HepG2 (cell line): ENCODE results near the gene LRRC15. TPM values are rescaled to one million over a fixed set of nuclear protein-coding genes. Genes with fewer than 3 reads are reported as not detected.

ENCODE experiments used
- FOXO1 ChIP-seq: sonication (generic); formaldehyde crosslinking; IDR thresholded peaks from 2 replicates; pipeline ENCODE4 v1.4.0; 2020; ENCODE audit warnings: missing genetic modification reagents
- MYC ChIP-seq: sonication (generic); formaldehyde crosslinking; IDR thresholded peaks from 2 replicates; pipeline ENCODE4 v1.9.0; 2021; ENCODE audit warnings: missing genetic modification reagents, borderline replicate concordance
- NAIF1 ChIP-seq: sonication (generic); formaldehyde crosslinking; IDR thresholded peaks from 2 replicates; pipeline ENCODE4 v1.5.0; 2020; ENCODE audit warnings: mild to moderate bottlenecking, missing genetic modification reagents, borderline replicate concordance
- NCOA2 ChIP-seq: sonication (generic); formaldehyde crosslinking; IDR thresholded peaks from 2 replicates; pipeline ENCODE4 v1.8.0; 2022; ENCODE audit warnings: inconsistent platforms
- NFKB2 ChIP-seq: sonication (generic); formaldehyde crosslinking; IDR thresholded peaks from 2 replicates; pipeline ENCODE4 v1.4.0; 2020; ENCODE audit warnings: missing genetic modification reagents, borderline replicate concordance
- NONO ChIP-seq, 2 experiments: fragments of 450-650 bp in 1 of 2; sonication (generic) in 1 of 2; formaldehyde crosslinking in 1 of 2; IDR thresholded peaks in 1 of 2; conservative IDR thresholded peaks in 1 of 2; 2 replicates each; pipeline versions ENCODE4 v1.6.1 to v1.8.0; 2017 to 2022; ENCODE audit warnings: mild to moderate bottlenecking in 1 of 2, missing genetic modification reagents in 1 of 2, moderate library complexity in 1 of 2
- NR2F2 ChIP-seq: IDR thresholded peaks from 2 replicates; pipeline ENCODE4 v1.6.1; 2012; ENCODE audit warnings: low read depth, inconsistent platforms, borderline replicate concordance
- PCBP2 ChIP-seq: fragments of 200-400 bp; formaldehyde crosslinking; optimal IDR thresholded peaks from 2 replicates; pipeline ENCODE3; 2018; ENCODE audit warnings: low read length, low read depth; ENCODE audit not compliant: poor library complexity, severe bottlenecking
- PHB2 ChIP-seq: fragments of 450-650 bp; IDR thresholded peaks from 2 replicates; pipeline ENCODE4 v1.6.1; 2018; ENCODE audit not compliant: partially characterized antibody
- SALL2 ChIP-seq: sonication (generic); formaldehyde crosslinking; IDR thresholded peaks from 2 replicates; pipeline ENCODE4 v1.8.1; 2023; ENCODE audit warnings: mild to moderate bottlenecking, missing genetic modification reagents, inconsistent platforms
- SAP130 ChIP-seq: IDR thresholded peaks from 2 replicates; pipeline ENCODE4 v1.6.1; 2016; ENCODE audit warnings: low read depth
- SOX5 ChIP-seq: IDR thresholded peaks from 2 replicates; pipeline ENCODE4 v1.6.1; 2016; ENCODE audit warnings: borderline replicate concordance
- ZMYM3 ChIP-seq: sonication (generic); formaldehyde crosslinking; IDR thresholded peaks from 2 replicates; pipeline ENCODE4 v1.5.1; 2020; ENCODE audit warnings: mild to moderate bottlenecking, missing genetic modification reagents
- ZNF446 ChIP-seq: sonication (generic); formaldehyde crosslinking; IDR thresholded peaks from 2 replicates; pipeline ENCODE4 v1.5.0; 2020; ENCODE audit warnings: mild to moderate bottlenecking, missing genetic modification reagents
- ZNF546 ChIP-seq: sonication (generic); formaldehyde crosslinking; conservative IDR thresholded peaks from 2 replicates; pipeline ENCODE4 v1.8.1; 2023; ENCODE audit warnings: mild to moderate bottlenecking, missing genetic modification reagents
- ZNF678 ChIP-seq: sonication (generic); formaldehyde crosslinking; IDR thresholded peaks from 2 replicates; pipeline ENCODE4 v1.4.0; 2020; ENCODE audit warnings: mild to moderate bottlenecking, missing genetic modification reagents
- polyA plus RNA-seq, 8 experiments: library from polyadenylated mRNA; depleted of rRNA in 3 of 8; stranded (reverse) in 7 of 8; unstranded in 1 of 8; fragments of >200 nt; fragmentation: Illumina TruSeq in 4 of 8; extraction: Trizol in 4 of 8; gene quantifications; 2 replicates each; pipeline versions ENCODE4 v1.2.1 to v1.2.3, GENCODE V29; 2011 to 2016; ENCODE audit warnings: low read depth in 4 of 8, missing spikeins in 1 of 8, mixed read lengths in 1 of 8; ENCODE audit not compliant: insufficient read depth in 1 of 8
- total RNA-seq, 5 experiments: library from RNA; depleted of rRNA; stranded (reverse); fragments of >200 nt; fragmentation: Illumina TruSeq; extraction: Trizol; gene quantifications; 2 replicates each; pipeline ENCODE4 v1.2.3, GENCODE V29; 2016; ENCODE audit warnings: low read depth in 1 of 5
- TF ChIP-seq, protein P1 (sequence below): IDR thresholded peaks from 2 replicates; pipeline ENCODE4 v1.6.1; 2016; ENCODE audit warnings: missing compliant biosample characterization, missing genetic modification reagents, borderline replicate concordance
- TF ChIP-seq, protein P2 (sequence below): IDR thresholded peaks from 2 replicates; pipeline ENCODE4 v1.6.1; 2018; ENCODE audit warnings: missing genetic modification reagents, mild to moderate bottlenecking, missing compliant biosample characterization
- TF ChIP-seq, protein P3 (sequence below): sonication (generic); formaldehyde crosslinking; IDR thresholded peaks from 2 replicates; pipeline ENCODE4 v1.8.1; 2022; ENCODE audit warnings: low read depth, mild to moderate bottlenecking, missing genetic modification reagents
- TF ChIP-seq, protein P4 (sequence below): sonication (generic); formaldehyde crosslinking; IDR thresholded peaks from 2 replicates; pipeline ENCODE4 v1.4.0; 2020; ENCODE audit warnings: mild to moderate bottlenecking, missing genetic modification reagents

The LRRC15 gene
- total and polyA plus RNA-seq, 2 of the 13 experiments (the other 11 are each of a cell fraction or from before 2014, with no cell fraction given), result not detected

DNA sequence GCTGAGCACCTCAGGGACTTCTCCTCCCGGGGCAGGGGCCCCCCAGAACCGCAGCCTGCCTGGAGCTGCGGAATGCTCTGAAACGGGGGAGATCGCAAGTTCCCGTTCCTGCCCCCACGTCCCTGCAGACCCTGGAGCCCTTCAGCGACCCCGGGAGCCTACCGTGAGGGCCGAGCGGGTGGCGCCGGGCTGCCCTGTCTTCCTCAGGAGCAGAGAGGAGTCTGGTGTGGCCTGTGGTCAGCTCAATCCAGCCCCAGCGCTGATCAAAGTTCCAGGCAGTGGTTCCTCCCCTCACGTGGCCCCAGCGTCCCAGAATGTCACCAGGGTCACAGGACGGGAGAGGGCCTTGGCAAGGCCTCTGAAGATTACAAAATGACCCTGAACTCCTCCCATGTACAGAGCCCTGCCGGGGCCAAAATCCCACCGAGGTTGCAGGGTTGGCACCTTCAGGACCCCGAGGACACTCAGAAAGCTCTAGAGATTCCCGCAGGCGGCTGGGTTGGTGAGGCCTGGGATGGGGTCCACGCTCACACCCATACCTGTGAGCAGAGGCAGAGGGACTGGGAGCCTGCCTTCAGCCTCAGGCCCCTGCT, 18.4 kb downstream of the LRRC15 start, which contains the start of gene CPN2 (continued):
- TF ChIP-seq NONO (IDR thresholded peaks at IDR 0.05) (no peak), NONO (CRISPR knock-in tag; conservative IDR thresholded peaks at IDR 0.05) (0 out of 2 replicates have a peak, but pooled peaks have one; percentile 79), SOX5 (CRISPR knock-in tag) (peak; percentile 42; the same call in 1 of the 2 replicates), MYC (CRISPR knock-in tag) (peak; percentile 84), ZNF446 (CRISPR knock-in tag) (0 out of 2 replicates have a peak, but pooled peaks have one; percentile 36), NFKB2 (peak; percentile 69; the same call in 1 of the 2 replicates), SAP130 (CRISPR knock-in tag) (peak; percentile 72), NCOA2 (CRISPR knock-in tag) (peak; percentile 69; the same call in 1 of the 2 replicates), NAIF1 (CRISPR knock-in tag) (0 out of 2 replicates have a peak, but pooled peaks have one; percentile 25), PCBP2 (no peak), ZNF678 (0 out of 2 replicates have a peak, but pooled peaks have one; percentile 70), PHB2 (no peak), FOXO1 (CRISPR knock-in tag) (no peak), SALL2 (0 out of 2 replicates have a peak, but pooled peaks have one; percentile 46), ZMYM3 (CRISPR knock-in tag) (0 out of 2 replicates have a peak, but pooled peaks have one; percentile 45), NR2F2 (peak; percentile 75; the same call in 1 of the 2 replicates), ZNF546 (no peak)
- TF ChIP-seq, protein P1, sequence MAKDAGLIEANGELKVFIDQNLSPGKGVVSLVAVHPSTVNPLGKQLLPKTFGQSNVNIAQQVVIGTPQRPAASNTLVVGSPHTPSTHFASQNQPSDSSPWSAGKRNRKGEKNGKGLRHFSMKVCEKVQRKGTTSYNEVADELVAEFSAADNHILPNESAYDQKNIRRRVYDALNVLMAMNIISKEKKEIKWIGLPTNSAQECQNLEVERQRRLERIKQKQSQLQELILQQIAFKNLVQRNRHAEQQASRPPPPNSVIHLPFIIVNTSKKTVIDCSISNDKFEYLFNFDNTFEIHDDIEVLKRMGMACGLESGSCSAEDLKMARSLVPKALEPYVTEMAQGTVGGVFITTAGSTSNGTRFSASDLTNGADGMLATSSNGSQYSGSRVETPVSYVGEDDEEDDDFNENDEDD (CRISPR knock-in tag), result 0 out of 2 replicates have a peak, but pooled peaks have one; percentile 47
- TF ChIP-seq, protein P2, sequence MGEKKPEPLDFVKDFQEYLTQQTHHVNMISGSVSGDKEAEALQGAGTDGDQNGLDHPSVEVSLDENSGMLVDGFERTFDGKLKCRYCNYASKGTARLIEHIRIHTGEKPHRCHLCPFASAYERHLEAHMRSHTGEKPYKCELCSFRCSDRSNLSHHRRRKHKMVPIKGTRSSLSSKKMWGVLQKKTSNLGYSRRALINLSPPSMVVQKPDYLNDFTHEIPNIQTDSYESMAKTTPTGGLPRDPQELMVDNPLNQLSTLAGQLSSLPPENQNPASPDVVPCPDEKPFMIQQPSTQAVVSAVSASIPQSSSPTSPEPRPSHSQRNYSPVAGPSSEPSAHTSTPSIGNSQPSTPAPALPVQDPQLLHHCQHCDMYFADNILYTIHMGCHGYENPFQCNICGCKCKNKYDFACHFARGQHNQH (CRISPR knock-in tag), result no peak
- TF ChIP-seq, protein P3, sequence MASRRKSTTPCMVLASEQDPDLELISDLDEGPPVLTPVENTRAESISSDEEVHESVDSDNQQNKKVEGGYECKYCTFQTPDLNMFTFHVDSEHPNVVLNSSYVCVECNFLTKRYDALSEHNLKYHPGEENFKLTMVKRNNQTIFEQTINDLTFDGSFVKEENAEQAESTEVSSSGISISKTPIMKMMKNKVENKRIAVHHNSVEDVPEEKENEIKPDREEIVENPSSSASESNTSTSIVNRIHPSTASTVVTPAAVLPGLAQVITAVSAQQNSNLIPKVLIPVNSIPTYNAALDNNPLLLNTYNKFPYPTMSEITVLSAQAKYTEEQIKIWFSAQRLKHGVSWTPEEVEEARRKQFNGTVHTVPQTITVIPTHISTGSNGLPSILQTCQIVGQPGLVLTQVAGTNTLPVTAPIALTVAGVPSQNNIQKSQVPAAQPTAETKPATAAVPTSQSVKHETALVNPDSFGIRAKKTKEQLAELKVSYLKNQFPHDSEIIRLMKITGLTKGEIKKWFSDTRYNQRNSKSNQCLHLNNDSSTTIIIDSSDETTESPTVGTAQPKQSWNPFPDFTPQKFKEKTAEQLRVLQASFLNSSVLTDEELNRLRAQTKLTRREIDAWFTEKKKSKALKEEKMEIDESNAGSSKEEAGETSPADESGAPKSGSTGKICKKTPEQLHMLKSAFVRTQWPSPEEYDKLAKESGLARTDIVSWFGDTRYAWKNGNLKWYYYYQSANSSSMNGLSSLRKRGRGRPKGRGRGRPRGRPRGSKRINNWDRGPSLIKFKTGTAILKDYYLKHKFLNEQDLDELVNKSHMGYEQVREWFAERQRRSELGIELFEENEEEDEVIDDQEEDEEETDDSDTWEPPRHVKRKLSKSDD (CRISPR knock-in tag), result peak; percentile 62; the same call in 1 of the 2 replicates
- TF ChIP-seq, protein P4, sequence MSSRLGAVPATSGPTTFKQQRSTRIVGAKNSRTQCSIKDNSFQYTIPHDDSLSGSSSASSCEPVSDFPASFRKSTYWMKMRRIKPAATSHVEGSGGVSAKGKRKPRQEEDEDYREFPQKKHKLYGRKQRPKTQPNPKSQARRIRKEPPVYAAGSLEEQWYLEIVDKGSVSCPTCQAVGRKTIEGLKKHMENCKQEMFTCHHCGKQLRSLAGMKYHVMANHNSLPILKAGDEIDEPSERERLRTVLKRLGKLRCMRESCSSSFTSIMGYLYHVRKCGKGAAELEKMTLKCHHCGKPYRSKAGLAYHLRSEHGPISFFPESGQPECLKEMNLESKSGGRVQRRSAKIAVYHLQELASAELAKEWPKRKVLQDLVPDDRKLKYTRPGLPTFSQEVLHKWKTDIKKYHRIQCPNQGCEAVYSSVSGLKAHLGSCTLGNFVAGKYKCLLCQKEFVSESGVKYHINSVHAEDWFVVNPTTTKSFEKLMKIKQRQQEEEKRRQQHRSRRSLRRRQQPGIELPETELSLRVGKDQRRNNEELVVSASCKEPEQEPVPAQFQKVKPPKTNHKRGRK (CRISPR knock-in tag), result 0 out of 2 replicates have a peak, but pooled peaks have one; percentile 67
